GM18951 (cell line): ENCODE measurements around the gene INA.

ENCODE experiments used
- POLR2A ChIP-seq: IDR thresholded peaks from 4 replicates; pipeline ENCODE4 v1.6.1; 2011; ENCODE audit warnings: mild to moderate bottlenecking; ENCODE audit not compliant: insufficient read length, insufficient read depth; ENCODE audit errors: extremely low read depth
- in situ Hi-C: fragments of 300-500 bp; cut with MboI; formaldehyde crosslinking; loops from one replicate; pipeline ENCODE4 v1.12.0; 2022; ENCODE audit warnings: low sequenced_read_pairs, mixed read lengths, inconsistent platforms; ENCODE audit not compliant: unreplicated experiment

Gene INA

DNA sequence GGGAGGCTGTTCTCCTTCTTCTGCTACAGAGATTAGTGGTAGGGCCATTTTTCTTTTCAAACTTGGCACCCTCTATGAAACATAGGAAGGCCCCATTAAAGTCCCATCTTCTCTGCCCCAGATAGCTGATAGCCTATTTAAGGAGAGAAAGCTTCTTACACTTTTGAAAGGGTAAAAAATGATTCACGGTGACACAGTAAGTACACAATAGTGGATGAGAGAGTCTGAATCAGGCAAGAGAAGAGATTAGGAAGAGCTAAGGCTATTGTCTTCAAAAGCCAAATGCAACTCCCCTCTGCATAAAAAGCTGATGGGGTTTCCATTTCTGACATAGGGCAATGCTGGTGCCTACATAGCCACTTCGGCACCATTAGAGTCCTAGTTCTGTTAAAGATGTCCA is 3.6 kb downstream of the INA start:
- in situ Hi-C loops = no loop called here
- no peak for TF ChIP-seq POLR2A

DNA sequence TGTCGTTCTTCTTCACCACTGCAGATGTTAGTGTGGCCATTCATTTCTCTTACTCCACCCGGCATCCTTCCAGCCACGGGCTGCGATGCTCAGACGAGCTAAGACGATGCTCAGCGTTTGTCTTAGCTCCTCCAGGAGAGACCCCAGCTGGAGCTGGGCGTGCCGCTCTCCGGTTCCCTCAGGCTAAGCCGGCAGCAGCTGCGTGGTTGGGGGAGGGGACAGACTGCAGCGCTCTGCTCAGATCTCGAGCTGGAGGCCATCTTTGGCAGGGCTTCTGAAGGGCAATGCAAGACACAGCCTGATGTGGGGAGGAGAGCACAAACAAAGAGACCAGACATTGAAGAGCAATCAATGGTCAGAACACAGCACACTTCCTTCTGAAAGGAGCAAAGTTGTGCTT is 4.8 kb downstream of the INA start:
- in situ Hi-C loops = no loop called here
- no peak for TF ChIP-seq POLR2A

DNA sequence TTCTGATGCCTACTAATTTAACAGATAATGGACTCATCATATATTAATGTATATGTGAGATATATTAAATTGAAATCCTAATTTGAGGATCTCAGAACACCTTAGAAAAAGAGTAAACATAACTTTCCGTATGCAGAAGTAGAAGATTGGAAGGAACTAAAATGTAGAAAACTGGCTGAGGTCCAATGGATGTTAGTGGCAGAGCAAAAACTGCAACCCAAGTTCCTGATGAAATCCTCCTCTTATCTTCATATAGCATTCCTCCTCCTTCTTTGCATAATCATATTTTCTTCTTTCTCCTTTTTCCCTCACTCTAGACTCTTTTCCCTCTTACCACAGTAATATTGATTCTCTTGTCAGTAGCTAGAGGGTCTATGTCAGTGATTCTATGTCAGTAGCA is 6.0 kb downstream of the INA start:
- TF ChIP-seq POLR2A = no peak
- in situ Hi-C loops = no loop called here

DNA sequence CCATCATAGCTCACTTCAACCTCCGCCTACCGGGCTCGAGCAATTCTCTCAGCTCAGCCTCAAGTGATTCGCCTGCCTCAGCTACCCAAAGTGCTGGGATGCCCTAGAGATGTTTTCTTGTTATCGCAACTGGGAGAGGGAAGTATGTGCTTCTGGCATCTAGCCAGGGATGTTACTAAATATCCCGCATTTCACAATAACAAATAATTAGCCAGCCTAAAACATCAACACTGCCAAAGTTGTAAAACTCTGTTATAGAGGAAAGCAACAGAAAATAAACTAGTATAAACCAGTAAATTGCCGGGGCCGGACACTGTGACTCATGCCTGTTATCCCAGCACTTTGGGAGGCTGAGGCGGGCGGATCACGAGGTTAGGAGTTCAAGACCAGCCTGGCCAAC is 7.2 kb downstream of the INA start:
- in situ Hi-C loops = no loop called here
- no peak for TF ChIP-seq POLR2A

DNA sequence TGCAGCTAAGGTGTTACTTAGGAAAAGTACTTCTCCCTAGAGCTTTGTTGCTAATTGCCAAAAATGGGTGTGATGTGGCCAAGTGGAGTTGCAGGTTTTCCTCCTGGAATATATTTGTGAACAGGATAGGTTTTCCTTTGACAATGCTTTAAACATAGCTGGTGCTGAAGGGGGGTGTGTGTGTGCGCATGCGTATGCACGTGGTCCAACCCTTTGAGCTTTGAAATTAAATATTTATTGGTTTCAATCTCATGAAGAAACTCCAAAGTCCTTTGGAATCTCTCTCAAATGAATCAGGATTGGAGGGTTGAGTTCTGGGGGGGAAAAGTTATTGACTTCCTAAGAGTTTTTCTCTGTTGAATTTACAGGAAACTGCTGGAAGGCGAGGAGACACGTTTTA is 11.1 kb downstream of the INA start:
- in situ Hi-C loops = no loop called here
- no peak for TF ChIP-seq POLR2A

DNA sequence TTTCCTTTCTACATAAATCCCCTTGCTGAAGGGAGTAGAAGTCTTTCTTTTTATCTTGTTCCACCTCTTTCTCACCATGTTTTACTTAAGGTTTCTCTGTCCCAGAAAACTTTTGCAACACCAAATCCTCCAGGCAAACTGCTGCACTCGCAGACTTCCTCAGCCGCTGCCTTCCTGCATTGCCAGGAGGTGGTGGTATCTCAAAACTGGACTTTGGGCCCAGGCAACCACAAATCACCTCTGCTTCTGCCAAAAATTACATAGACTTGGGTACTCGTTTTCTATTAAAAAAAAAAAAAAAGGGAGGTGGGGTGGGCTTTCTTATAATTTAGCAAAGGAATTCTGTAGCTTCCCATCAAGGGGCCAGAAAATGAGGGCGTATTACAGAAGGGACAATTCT is 14.7 kb downstream of the INA start:
- no peak for TF ChIP-seq POLR2A
- in situ Hi-C loops = no loop called here

DNA sequence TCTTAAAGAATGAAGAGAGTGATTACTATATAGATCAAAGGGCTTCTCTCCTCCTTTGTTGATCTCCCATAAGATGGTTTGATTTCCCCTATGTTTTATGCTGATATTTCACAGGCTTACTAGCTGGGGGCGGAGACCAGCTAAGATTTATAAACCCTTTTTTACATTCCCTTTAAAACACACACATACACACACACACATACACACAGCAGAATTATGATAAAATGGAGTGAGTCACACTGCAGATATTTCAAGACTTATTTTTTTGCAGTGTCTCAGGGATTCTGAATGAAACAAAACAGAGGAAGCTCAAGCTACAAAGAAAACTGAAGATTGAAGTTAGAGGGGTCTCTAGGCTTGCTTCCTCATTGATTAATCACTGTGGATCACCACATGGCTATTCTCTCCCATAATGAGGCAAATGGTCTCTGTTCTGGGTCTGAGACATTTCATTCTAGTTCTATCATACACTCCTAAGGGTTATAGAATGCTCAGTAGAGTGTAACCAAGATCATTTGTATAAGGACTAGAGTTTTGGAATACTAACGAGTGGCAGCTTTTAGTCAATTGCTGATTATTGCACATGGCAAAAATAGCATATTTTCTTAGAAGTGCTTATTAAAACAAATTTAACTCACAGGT is 18.6 kb downstream of the INA start:
- no peak for TF ChIP-seq POLR2A
- in situ Hi-C loops = no loop called here

DNA sequence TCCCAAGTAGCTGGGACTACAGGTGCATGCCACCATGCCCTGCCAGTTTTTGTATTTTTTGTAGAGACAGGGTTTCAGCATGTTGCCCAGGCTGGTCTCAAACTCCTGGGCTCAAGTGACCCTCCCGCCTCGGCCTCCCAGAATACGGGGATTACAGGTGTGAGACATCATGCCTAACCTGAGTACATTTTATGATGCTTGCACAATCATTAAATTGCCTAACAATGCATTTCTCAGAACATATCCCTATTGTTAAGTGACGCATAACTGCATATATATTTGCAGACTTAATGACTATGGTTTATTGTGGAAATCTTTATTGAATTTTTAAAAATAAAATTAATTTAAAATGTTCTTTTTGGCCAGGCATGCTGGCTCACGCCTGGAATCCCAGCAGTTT is 30.7 kb downstream of the INA start:
- in situ Hi-C loops = no loop called here
- TF ChIP-seq POLR2A = no peak

DNA sequence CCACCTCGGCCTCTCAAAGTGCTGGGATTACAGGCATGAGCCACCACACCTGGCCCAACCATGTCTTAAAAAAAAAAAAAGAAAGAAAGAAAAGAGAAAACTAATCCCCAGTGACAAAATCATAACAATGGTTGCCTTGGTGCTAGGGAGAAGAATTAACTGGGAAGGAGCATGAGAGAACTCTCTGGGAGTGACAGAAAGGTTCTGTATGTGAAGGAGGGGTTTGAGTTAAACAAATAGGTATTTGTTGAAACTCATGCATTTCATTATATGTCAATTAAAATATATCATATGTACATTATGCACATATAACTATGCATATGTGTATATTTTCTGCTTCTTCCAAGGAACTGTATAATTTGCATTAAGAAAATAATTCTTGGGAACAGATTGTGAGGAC is 33.3 kb downstream of the INA start:
- TF ChIP-seq POLR2A = no peak
- in situ Hi-C loops = no loop called here

DNA sequence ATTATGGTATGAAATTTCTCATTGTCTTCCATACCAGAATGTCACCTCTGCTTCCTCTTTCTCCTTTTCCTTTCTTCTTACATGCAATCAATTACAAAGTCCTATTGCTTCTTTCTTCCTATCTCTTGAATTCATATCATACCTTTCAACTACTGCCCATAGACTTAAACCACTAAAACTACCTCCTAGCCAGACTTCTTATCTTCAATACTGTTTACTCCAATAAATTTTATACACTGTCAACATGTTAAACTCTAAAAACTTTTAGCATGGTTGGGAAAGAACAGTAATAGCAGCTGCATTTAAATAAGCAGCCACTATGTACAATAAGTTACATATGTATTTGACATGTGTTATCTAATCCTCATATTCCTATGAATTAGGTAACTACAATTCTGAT is 39.1 kb downstream of the INA start:
- no peak for TF ChIP-seq POLR2A
- in situ Hi-C loops = no loop called here

DNA sequence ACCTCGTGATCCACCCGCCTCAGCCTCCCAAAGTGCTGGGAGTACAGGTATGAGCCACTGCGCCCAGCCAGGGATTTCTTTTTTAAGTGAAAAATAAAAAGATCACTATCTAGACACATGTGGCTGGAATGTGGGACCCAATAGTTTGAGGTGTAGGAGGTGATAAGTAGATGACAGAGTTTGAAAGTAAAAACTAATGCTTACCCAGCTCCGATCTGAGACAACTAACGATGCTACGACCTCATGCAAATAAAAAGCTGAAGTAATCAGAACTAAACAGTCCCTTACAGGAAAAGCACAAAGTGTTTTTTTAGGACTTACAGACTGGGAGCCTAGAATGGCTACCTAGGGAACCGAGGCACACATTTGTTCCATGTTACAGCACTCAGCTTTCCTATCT is 51.0 kb downstream of the INA start:
- no peak for TF ChIP-seq POLR2A
- in situ Hi-C loops = no loop called here

DNA sequence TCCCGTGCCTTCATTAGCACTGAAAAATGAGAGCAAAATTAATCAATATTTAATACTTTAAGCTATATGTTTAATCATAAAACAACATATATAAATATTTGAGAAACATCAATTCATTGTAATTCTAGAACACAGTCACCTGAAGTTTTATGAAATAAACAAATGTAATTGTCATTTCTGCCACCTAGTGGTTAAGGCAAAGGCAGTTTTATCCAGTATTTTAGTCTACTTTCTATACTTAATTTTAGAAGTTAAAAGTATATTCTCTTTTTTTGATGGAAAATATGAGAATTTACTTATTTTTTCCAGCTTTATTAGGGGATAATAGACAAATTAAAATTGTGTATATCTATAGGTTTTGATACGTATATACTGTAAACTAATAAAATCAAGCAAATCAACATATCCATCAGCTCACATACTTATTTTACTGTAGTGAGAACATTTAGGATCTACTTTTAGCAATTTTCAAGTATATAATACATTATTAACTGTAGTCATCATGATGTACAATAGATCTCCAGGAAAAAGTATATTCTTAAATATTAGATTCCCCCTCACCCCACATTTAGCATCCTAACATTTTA is 57.1 kb downstream of the INA start:
- TF ChIP-seq POLR2A = no peak
- in situ Hi-C loops = no loop called here

DNA sequence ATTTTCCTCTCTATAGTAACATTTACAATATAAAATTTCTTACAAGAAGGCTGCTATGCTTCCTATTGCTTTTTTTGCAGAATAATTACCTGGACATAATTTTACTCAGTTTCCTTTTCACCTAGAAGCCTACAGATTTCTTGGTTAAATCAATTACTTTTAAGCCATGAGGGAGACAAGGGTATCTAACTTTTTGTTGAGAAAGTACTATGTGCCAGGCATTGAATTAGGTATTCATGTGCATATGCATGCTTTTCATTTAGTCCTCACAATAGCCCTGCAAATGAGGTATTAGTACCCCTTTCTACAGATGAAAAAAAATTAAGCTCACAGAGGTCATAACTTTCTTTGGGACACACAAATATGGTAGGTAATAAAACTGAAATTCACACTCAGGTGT is 57.6 kb downstream of the INA start:
- in situ Hi-C loops = no loop called here
- TF ChIP-seq POLR2A = no peak

DNA sequence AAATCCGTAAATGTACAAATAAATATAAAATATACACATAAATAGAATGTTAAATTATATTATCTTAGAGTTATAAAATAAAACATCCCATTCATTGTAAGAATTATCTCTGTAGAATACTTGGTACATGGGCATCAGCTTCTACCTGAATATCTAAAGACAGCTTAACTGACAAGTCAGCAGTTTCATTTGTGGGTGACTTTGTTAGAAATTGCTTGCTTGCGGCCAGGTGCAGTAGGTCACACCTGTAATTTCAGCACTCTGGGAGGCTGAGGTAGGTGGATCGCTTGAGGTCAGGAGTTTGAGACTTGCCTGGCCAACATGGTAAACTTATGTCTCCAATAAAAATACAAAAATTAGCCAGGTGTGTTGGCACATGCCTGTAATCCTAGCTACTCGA is 59.4 kb downstream of the INA start:
- no peak for TF ChIP-seq POLR2A
- in situ Hi-C loops = no loop called here
